NOMO-1 treated with DMSO at 0.1 percent for 48 hours (cell line): ENCODE measurements around the gene TMC6.
"Not testable (repeated sequence)": the region's sequence is repeated elsewhere in the genome, so short reads cannot be mapped to it uniquely, and the experiment has no call there.

ENCODE experiments used
- DNase-seq: peaks from one replicate; lab custom pipeline; 2025; ENCODE audit not compliant: unreplicated experiment; lab: John Stamatoyannopoulos, UW

The TMC6 gene

GRCh38 chr17:78082355-78082872 lies 46.1 kb downstream of the TMC6 start:
- not testable (repeated sequence) for DNase-seq

GRCh38 chr17:78081551-78081950 lies 47.0 kb downstream of the TMC6 start:
- DNase-seq = no peak

- DNase-seq = no peak
Observed at GRCh38 chr17:78079253-78079652, 49.3 kb downstream of the TMC6 start.

GRCh38 chr17:78075545-78075944 lies 53.0 kb downstream of the TMC6 start:
- no peak for DNase-seq

- no peak for DNase-seq
Observed at GRCh38 chr17:78075011-78075410, 53.5 kb downstream of the TMC6 start.

- no peak for DNase-seq
Observed at GRCh38 chr17:78072961-78073360, 55.6 kb downstream of the TMC6 start.

GRCh38 chr17:78069695-78070094 lies 58.9 kb downstream of the TMC6 start:
- no peak for DNase-seq

- not testable (repeated sequence) for DNase-seq
Observed at GRCh38 chr17:78066976-78067375, 61.6 kb downstream of the TMC6 start.

- no peak for DNase-seq
Observed at GRCh38 chr17:78064708-78065107, 63.8 kb downstream of the TMC6 start.

GRCh38 chr17:78063489-78063888 lies 65.1 kb downstream of the TMC6 start:
- DNase-seq = no peak

GRCh38 chr17:78062596-78062995 lies 66.0 kb downstream of the TMC6 start:
- no peak for DNase-seq
